ENCODE measurements around the gene GULP1. TPM values are rescaled to one million over a fixed set of nuclear protein-coding genes. Genes with fewer than 3 reads are reported as not detected.

GULP1 gene
- total and polyA plus RNA-seq, 10 of the 15 experiments (the other 5 are each of a cell fraction or from before 2014, with no cell fraction given) = 0.02 to 1.3 (median 0.15) TPM; not detected in 5

DNA sequence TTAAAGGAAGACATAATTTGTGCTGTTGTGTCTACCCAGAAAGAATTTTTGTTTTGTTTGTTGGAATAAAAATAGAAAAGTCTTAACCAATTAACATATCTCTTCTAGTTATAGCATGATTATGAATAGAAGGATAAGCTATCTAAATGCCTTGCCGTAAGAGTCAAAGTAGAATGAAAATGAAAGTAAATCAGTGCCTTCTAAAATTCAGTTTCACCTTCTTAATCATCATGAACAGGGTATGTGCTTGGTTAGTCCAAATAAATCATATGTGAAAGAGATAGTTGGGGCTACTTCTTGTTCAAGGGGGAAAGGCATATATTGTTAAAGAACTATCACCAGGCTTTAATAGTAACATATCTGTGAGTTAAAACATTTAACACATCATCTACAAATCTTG, 91.5 kb downstream of the GULP1 start:
- BruUV-seq (replicated peaks) = no TSS peak
- 52% methylated on average over 1 of the region's 1 CpG for WGBS (ENCODE audit: insufficient coverage, insufficient replicate concordance, low lambda C conversion rate, missing lambda C conversion rate)

More for the DNA sequence above, 91.5 kb downstream of the GULP1 start:
- no peak for DNase-seq (ENCODE audit: low read depth, low spot score)
- Histone ChIP-seq H3K4me1 (ENCODE audit: control insufficient read depth, insufficient read depth, low read length) (no peaks in the 10 kb centered on the region), H3K9ac (ENCODE audit: control insufficient read depth, insufficient read depth, low read length) (no peak overlapping the region), H3K27me3 (replicated peaks in 1 of 2; ENCODE audit: control insufficient read depth in 2 of 2, insufficient read depth in 2 of 2, low read length in 1 of 2) (no peaks in the 10 kb centered on the region), H3K79me2 (ENCODE audit: control insufficient read depth, insufficient read depth, low read length) (no peaks in the 10 kb centered on the region), H3K4me2 (ENCODE audit: control insufficient read depth, insufficient read depth) (no peak overlapping the region), H3K27ac (ENCODE audit: control insufficient read depth, insufficient read depth) (no peak overlapping the region), H4K20me1 (ENCODE audit: control insufficient read depth, insufficient read depth) (no peaks in the 10 kb centered on the region), H2AFZ (ENCODE audit: control insufficient read depth, low read depth, low read length) (no peak overlapping the region), H3K4me3 (no peak overlapping the region), H3K9me3 (replicated peaks; ENCODE audit: control insufficient read depth, insufficient read depth, low read length) (no peaks in the 10 kb centered on the region), H3K36me3 (ENCODE audit: control insufficient read depth in 2 of 2, insufficient read depth in 2 of 2, low read length in 1 of 2) (no peaks in the 10 kb centered on the region)
- POLR2A ChIA-PET = no interaction called here
- peak; percentile 37; the same call in 1 of the 3 replicates for ATAC-seq
- in situ Hi-C loops (cut with MboI) (no loop called here), intact Hi-C loops (cut with micrococcal nuclease; ENCODE audit: unreplicated experiment) (no loop called here)
- CTCF ChIA-PET = interaction anchor here (0.8 kb wide), 1 partner anchor 12 kb away, joined by 3 read pairs; no protein-coding TSS in a partner anchor
- FAIRE-seq = no peak
- TF ChIP-seq CHD1 (IDR thresholded peaks at IDR 0.05; ENCODE audit: low read depth, low read length) (no peak), PAX8 (IDR thresholded peaks at IDR 0.05) (no peak), NFYB (IDR thresholded peaks at IDR 0.05; ENCODE audit: insufficient read depth, low read depth, low read length) (no peak), GABPA (IDR thresholded peaks at IDR 0.05; ENCODE audit: low read depth) (no peak), STAT3 (IDR thresholded peaks at IDR 0.05; ENCODE audit: low read depth, low read length) (no peak), PAX5 (IDR thresholded peaks at IDR 0.05; ENCODE audit: borderline replicate concordance, low read depth, low read length) (no peak), JUNB (IDR thresholded peaks at IDR 0.05) (no peak), RAD51 (IDR thresholded peaks at IDR 0.05) (no peak), CTCF (IDR thresholded peaks at IDR 0.05 in 2 of 3, conservative IDR thresholded peaks at IDR 0.05 in 1 of 3; ENCODE audit: control insufficient read depth in 2 of 3, extremely low read depth in 1 of 3, insufficient read depth in 1 of 3, low read depth in 3 of 3, low read length in 3 of 3) (no peak), NKRF (conservative IDR thresholded peaks at IDR 0.05) (no peak), SMARCA5 (IDR thresholded peaks at IDR 0.05) (no peak), SUZ12 (IDR thresholded peaks at IDR 0.05; ENCODE audit: unreplicated experiment) (no peak)
- TF ChIP-seq, protein P1, sequence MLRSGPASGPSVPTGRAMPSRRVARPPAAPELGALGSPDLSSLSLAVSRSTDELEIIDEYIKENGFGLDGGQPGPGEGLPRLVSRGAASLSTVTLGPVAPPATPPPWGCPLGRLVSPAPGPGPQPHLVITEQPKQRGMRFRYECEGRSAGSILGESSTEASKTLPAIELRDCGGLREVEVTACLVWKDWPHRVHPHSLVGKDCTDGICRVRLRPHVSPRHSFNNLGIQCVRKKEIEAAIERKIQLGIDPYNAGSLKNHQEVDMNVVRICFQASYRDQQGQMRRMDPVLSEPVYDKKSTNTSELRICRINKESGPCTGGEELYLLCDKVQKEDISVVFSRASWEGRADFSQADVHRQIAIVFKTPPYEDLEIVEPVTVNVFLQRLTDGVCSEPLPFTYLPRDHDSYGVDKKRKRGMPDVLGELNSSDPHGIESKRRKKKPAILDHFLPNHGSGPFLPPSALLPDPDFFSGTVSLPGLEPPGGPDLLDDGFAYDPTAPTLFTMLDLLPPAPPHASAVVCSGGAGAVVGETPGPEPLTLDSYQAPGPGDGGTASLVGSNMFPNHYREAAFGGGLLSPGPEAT (IDR thresholded peaks at IDR 0.05; ENCODE audit: low read depth) = no peak
- TF ChIP-seq, protein P2, sequence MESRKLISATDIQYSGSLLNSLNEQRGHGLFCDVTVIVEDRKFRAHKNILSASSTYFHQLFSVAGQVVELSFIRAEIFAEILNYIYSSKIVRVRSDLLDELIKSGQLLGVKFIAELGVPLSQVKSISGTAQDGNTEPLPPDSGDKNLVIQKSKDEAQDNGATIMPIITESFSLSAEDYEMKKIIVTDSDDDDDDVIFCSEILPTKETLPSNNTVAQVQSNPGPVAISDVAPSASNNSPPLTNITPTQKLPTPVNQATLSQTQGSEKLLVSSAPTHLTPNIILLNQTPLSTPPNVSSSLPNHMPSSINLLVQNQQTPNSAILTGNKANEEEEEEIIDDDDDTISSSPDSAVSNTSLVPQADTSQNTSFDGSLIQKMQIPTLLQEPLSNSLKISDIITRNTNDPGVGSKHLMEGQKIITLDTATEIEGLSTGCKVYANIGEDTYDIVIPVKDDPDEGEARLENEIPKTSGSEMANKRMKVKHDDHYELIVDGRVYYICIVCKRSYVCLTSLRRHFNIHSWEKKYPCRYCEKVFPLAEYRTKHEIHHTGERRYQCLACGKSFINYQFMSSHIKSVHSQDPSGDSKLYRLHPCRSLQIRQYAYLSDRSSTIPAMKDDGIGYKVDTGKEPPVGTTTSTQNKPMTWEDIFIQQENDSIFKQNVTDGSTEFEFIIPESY (IDR thresholded peaks at IDR 0.05) = no peak
- TF ChIP-seq, protein P3, sequence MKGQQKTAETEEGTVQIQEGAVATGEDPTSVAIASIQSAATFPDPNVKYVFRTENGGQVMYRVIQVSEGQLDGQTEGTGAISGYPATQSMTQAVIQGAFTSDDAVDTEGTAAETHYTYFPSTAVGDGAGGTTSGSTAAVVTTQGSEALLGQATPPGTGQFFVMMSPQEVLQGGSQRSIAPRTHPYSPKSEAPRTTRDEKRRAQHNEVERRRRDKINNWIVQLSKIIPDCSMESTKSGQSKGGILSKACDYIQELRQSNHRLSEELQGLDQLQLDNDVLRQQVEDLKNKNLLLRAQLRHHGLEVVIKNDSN (IDR thresholded peaks at IDR 0.05; ENCODE audit: borderline replicate concordance, extremely low read length, insufficient read depth, low read depth, low read length) = no peak
- RAD21 ChIA-PET (ENCODE audit: unreplicated experiment) = no interaction called here
- SMC1A ChIA-PET (ENCODE audit: uncharacterized antibody, unreplicated experiment) = no interaction called here
